Loucy (cell line): ENCODE measurements around the gene TIMM17B.

Experiments
- EZH2phosphoT487 ChIP-seq: fragments of 200-600 bp; IDR thresholded peaks from 2 replicates; pipeline ENCODE4 v1.6.1; 2018; ENCODE audit warnings: antibody characterized with exemption, mild to moderate bottlenecking, moderate library complexity, borderline replicate concordance
- TF ChIP-seq, protein P1 (sequence below): fragments of 200-600 bp; sonication (generic); conservative IDR thresholded peaks from 2 replicates; pipeline ENCODE4 v1.5.1; 2014; ENCODE audit warnings: mild to moderate bottlenecking, antibody characterized with exemption, low read length

- TF ChIP-seq, protein P1, sequence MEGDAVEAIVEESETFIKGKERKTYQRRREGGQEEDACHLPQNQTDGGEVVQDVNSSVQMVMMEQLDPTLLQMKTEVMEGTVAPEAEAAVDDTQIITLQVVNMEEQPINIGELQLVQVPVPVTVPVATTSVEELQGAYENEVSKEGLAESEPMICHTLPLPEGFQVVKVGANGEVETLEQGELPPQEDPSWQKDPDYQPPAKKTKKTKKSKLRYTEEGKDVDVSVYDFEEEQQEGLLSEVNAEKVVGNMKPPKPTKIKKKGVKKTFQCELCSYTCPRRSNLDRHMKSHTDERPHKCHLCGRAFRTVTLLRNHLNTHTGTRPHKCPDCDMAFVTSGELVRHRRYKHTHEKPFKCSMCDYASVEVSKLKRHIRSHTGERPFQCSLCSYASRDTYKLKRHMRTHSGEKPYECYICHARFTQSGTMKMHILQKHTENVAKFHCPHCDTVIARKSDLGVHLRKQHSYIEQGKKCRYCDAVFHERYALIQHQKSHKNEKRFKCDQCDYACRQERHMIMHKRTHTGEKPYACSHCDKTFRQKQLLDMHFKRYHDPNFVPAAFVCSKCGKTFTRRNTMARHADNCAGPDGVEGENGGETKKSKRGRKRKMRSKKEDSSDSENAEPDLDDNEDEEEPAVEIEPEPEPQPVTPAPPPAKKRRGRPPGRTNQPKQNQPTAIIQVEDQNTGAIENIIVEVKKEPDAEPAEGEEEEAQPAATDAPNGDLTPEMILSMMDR, result no peak
- no peak for TF ChIP-seq EZH2phosphoT487
These were observed 7.2 kb downstream of the TIMM17B start for GRCh38 chrX:48890296-48890925.
